GM18861 (cell line): ENCODE measurements around the gene TMEM150B.

Experiments used
- ATAC-seq: cut with Tn5 transposase; IDR thresholded peaks from one replicate; pipeline ENCODE4 v1.9.1; 2021; ENCODE audit not compliant: unreplicated experiment

Gene TMEM150B, protein sequence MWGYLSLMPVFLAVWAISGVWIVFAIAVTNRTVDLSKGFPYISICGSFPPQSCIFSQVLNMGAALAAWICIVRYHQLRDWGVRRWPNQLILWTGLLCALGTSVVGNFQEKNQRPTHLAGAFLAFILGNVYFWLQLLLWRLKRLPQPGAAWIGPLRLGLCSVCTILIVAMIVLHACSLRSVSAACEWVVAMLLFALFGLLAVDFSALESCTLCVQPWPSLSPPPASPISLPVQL

GRCh38 chr19:55325172-55325571 lies at the start of gene TMEM150B:
TMEM150B (minus strand) TSS chr19:55325341; CDS start chr19:55321036, 4,305 bp downstream.
- no peak for ATAC-seq

DNA sequence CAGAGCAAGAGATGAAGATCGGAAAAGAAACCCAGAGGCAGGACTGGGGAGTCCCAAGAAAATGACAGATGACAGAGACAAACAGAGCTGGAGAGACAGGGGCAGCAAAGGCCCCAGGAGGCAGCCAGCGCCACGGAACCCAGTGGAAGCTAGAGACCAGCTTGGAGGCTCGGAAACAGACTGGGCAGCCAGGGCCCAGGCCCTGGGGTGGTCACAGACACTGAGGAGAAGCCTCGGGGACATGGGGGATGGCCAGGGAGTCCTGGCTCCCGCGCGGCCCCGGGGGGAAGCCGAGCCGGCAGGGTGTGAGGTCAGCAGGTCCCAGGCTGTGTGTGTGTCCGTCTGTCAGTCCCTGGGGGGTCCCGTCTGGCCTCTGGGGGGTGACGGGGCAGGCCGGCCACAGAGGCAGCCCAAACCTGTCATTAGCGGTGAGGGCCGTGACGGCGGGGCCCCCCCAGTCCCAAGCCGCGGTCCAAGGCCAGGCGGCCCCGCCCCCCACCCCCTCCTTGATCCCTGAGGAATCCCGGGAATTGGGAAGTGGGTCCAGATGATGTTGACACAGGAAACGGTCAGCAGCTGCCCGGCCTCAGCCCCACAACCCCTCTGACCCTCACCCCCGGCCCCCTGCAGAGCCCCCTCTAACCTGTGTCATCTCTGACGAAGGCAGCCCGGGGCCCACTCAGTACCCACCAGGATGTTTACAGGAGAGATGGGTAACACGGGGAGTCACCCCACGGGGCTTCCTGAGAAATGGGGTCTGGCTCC lies 49.0 kb upstream of the TMEM150B start:
- ATAC-seq: no peak

GRCh38 chr19:55373306-55373992 lies 48.3 kb upstream of the TMEM150B start:
- ATAC-seq: no peak

- no peak for ATAC-seq
Measured at GRCh38 chr19:55372316-55373081, 47.4 kb upstream of the TMEM150B start.

GRCh38 chr19:55370305-55370988 lies 45.3 kb upstream of the TMEM150B start, which contains the start of gene IL11:
IL11 (minus strand) TSS chr19:55370463; CDS start chr19:55370310, 153 bp downstream.
- no peak for ATAC-seq

GRCh38 chr19:55369653-55370304 lies 44.6 kb upstream of the TMEM150B start:
- no peak for ATAC-seq

DNA sequence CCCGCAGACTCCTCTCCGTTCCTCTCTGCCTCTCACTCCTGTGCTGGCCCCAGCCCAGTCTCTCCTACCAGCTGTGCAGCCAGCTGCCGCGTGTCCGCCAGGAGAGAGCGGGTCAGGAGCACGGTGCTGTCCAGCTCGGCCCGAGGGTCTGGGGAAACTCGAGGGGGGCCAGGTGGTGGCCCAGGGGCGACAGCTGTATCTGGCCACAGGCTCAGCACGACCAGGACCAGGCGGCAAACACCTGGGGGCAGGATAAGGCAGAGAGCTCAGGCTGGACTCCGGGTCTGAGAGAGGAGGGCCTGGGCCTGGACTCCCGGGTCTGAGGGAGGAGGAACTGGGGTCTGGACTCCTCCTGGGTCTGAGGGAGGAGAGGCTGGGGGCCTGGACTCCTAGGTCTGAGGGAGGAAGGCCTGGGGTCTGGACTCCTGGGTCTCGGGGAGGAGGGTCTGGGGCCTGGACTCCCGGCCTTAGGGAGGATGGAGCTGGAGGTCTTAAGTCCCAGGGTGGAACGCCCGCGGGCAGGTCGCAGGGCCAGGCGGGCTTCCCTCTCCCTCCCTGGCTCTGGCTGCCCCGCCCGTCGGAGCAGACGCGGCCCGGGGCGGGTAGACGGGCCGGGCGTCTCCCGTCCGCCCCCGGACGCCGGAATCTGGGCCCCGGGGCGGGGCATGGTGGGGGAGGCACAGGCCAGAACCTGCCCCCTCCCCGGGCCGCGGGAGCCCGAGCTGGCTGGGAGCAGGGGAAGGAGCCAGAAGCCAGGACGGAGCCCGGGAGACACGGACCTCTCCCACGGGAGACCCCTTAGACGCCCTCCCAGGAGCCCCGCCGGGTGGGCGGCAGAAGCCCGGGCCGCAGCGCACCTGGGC lies 43.8 kb upstream of the TMEM150B start:
- ATAC-seq: no peak

- ATAC-seq: no peak
Measured at GRCh38 chr19:55368106-55368505, 43.0 kb upstream of the TMEM150B start.

GRCh38 chr19:55366790-55367189 lies 41.6 kb upstream of the TMEM150B start:
- ATAC-seq: no peak

DNA sequence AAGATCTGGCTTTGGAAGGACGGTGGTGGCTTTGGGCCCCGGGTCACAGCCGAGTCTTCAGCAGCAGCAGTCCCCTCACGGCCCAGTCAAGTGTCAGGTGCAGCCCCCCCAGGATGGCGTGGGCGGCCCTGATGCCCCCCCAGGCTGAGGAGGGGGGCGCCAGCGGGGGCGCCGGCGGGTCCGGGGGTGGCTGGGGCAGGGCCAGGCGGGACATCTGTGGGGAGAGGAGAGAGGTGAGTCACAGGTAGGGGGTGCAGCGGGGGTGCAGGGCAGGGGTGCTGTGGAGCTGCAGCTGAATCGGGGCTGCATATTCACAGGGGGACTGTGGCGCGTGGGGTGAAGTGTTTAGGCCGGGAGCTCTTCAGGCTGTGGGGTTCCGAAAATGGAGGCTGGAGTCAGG lies 40.8 kb upstream of the TMEM150B start:
- ATAC-seq: no peak

GRCh38 chr19:55365245-55365644 lies 40.1 kb upstream of the TMEM150B start:
- no peak for ATAC-seq

DNA sequence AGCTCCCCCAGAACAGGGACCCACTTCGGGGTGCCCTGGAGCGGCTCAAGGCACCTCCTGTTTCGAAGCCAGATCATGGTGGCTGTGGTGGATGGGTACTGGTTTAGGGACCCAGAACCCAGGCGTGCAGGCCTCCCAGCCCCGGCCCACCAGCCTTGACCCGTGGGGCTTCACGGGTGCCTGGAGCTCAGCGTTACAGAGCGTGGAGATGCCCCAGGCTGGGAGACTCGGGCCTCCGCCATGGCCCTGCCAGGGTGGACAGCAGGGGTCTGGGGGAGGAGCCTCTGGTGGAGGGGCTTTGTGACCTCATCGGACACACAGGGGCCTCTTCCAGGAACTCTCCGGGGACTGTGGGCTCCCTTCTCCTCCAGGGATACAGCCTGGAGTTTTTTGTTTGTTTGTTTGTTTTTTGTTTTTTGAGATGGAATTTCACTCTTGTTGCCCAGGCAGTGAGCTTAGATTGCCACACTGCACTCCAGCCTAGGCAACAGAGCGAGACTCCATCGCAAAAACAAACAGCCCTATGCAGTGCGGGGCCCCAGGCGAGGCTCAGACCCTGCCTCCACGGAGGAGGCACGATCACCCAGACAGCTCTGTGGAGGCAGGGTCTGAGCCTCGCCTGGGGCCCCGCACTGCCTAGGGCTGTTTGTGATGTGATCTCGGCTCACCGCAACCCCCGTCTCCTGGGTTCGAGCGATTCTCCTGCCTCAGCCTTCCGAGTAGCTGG lies 38.0 kb upstream of the TMEM150B start, which contains the start of gene GARIN5B:
Gene GARIN5B, minus strand, starts transcription at position 271 of the 727 bp plus-strand sequence. Its CDS starts 194 bp downstream, at position 77.
- ATAC-seq: no peak

- ATAC-seq: no peak
Measured at GRCh38 chr19:55362174-55362989, 37.2 kb upstream of the TMEM150B start.

DNA sequence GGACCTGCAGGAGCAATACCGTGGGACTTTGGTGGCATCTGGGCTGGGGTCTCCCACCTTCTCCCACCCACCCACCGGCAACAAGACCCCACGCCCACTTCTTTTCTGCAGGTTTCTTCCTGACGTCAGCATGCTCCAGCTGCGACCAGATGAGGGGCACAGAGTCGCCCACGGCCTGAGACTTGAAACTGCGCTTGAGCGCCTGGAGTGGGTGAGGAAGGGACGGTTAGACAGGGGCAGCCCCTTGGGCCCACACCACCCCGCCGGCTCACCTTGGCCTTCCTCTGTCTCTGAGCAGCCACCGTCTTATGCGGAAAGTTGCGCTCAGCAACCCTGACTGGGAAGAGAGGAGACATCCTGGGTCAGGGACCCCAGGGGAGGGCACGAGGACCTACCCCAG lies 35.8 kb upstream of the TMEM150B start:
- ATAC-seq: no peak

GRCh38 chr19:55358943-55359908 lies 34.1 kb upstream of the TMEM150B start:
- no peak for ATAC-seq

- no peak for ATAC-seq
Measured at GRCh38 chr19:55358493-55358892, 33.4 kb upstream of the TMEM150B start.
